Fibroblast of skin of back (primary cell): ENCODE measurements around the gene SLC12A3.

Source experiments
- DNase-seq: peaks from one replicate; pipeline ENCODE4 v3.0.0-alpha.2; 2013

The SLC12A3 gene

GRCh38 chr16:56944954-56945839, 80.2 kb downstream of the SLC12A3 start:
- DNase-seq: peak; percentile 34

- DNase-seq: no peak
Observed at GRCh38 chr16:56945847-56946527, 81.0 kb downstream of the SLC12A3 start.

- no peak for DNase-seq
Observed at GRCh38 chr16:56946767-56947603, 82.0 kb downstream of the SLC12A3 start.

DNA sequence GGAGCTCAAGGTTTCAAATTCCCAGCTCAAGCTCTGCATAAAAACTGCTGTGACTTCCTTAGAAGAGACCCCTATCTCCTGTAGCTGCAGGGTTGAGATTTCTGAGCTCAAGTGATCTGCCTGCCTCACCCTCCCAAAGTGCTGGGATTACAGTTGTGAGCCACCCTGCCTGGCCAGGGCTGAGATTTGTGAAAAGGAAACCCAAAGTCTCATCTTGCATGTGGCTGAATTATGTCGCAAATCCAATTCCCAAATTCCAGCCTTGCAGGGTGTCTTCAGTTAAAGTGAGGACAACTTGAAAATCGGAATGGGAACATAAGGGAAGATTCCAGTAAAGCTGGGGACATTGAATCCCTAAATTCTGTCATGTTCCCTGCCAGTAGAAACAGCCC, 82.6 kb downstream of the SLC12A3 start:
- DNase-seq: no peak

DNA sequence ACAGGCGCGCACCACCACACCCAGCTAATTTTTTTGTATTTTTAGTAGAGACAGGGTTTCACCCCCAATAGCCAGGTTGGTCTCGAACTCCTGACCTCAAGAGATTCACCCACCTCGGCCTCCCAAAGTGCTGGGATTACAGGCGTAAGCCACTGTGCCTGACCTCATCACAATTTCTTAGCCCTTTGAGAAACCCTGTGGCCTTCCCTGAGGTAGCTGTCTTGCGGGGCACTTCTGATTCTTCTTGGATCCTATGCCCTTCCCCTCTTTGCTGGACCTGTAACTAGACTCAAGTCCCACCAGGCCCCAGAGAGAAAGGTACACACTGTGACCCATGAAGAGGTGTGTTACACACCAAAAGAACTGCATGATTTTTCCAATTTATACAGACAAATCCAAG, 83.2 kb downstream of the SLC12A3 start:
- DNase-seq: no peak

GRCh38 chr16:56950051-56950450, 85.0 kb downstream of the SLC12A3 start:
- no peak for DNase-seq

DNA sequence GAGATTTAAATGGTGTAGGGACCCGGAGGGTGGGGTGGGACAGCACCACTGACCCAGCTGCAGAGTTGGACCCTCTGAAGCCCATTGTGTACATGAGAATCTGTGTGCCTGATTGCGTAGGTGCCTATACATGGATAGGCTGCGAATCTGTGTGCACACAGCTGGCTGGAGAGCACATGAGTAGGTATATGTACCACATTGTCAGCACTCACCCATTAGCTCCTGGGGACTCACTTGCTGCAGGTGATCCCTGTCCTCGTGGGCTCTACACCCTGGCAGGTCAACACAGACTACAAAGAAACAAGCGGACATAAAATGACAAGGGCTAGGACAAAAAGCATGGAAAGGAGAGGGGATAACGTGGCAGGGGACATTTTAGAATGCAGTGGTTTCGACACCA, 85.4 kb downstream of the SLC12A3 start:
- DNase-seq: no peak

- DNase-seq: peak; percentile 53
Observed at GRCh38 chr16:56950881-56951771, 86.1 kb downstream of the SLC12A3 start.

DNA sequence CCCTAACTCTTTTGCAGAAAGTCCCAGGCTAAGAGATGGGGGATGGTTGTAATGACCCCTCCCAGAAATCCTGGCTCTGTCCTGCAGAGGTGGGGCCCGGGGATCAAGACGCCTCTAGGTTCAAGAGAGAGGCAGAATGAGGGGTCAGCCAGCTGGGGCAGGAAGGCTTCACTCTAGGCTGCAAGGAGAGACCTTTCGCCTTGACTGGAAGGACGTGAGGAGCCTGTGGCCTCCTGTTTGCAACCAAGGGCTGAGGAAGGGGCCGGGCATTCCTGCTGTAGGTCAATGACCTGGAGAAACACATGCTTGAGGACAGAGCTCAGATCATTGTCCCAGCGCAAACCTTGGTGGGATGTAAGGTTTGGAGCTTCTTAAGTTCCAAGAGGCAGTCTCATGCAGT, 88.0 kb downstream of the SLC12A3 start:
- no peak for DNase-seq

DNA sequence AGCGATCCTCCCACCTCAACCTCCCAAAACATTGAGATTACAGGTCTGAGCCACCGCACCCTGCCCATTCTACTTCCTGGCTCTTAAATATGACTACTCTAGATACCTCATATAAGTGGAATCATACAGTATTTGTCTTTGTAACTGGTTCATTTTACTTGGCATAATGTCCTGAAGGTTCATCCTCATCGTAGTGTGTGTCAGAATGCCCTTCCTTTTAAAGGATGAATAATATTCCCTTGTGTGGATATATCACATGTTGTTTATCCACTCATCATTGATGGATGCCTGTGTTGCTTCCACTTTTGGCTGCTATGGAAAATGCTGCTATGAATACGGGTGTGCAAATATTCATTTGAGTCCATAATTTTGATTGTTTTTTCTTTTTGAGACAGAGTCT, 91.1 kb downstream of the SLC12A3 start:
- no peak for DNase-seq

GRCh38 chr16:56956756-56957155, 91.7 kb downstream of the SLC12A3 start:
- no peak for DNase-seq

DNA sequence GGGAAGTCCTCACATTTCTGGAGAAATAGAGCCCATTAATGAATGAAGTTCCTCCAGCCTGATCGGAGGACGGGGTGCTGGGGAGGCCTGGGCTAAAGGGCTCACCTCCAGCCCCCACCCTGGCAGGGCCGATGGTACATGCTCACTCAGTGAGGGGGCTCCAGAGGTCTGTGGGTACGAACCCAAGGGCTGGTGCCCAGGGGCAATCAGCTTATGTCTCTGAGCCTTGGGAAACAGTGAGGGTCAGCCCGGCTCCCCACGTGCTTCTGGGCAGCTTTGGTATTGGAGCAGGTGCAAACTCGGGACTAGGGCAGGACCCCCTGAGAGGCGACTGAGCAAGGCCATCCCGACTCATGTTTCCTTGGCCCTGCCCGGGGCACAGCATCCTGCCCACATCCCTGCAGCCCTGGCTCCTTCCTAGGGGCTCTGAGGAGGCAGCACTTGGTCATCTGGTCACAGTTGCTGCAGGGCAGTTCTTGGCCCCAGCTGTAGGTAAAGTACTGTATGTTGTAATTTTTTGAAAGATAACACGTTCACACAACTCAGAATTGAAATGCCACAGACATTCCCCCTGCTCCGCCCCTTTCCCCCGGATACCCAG, 95.8 kb downstream of the SLC12A3 start:
- no peak for DNase-seq

DNA sequence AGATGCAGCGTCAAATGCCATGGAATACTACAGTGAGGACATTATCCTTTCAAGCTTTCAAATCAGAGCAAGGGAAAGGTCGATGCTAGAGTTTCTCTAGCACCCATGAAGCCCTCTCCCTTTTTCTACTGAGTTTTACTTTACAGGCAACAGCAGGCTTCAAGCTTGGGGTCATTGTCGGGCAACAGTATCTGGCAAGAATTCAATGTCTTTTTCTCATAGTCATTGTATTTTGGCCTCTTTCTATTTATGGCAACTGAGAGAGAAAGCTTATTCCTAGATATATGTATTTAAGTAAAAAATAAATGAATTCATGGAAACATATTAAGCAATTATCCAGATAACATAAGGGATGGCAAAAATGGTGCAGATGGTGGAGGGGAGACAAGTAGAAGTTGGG, 96.4 kb downstream of the SLC12A3 start:
- DNase-seq: no peak

GRCh38 chr16:56961851-56962281, 96.9 kb downstream of the SLC12A3 start, which contains the start of gene CETP:
TSS of gene CETP (plus strand) at chr16:56961950. CDS start at chr16:56961980, 30 bp downstream.
- no peak for DNase-seq

DNA sequence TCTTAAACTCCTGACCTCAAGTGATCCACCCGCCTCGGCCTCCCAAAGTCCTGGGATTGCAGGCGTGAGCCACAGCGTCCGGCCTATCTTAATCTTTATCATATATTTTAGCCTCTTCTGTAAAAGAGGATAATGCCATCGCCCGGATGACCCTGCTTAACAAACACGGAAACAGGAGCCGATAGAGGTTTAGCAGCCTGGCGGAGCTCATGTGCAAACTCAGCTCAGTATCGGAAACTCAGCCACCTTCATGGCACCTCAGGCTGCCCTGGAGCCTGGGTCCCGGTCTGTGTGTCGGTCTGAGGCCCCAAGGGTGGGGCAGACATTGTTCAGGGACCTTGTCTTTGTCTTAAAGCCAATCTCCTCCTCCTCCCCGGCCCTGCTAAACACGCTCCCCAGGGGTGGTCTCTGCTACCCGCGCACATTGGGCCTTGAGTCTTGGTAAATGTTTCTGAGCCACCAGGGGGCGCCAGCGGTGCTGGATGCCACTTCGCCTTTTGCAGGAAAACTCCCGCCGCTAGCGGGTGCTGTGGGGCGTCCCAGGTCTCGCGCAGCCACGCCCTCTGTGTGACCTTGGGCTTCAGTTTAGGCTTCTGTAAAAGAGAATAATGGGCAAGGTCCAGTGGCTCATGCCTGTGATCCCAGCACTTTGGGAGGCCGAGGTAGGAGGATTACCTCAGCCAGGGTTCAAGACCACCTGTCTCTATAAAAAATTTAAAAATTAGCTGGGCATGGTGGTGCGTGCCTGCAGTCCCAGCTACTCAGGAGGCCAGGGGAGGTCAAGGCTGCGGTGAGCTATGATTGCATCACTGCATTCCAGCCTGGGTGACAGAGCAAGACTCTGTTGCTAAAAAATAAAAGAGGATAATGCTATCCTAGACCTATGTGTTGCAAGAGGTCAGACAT, 99.5 kb downstream of the SLC12A3 start:
- peak; percentile 63 for DNase-seq
